K562 (cell line): Measurements from ENCODE around the gene MVB12B. TPM values are rescaled to one million over a fixed set of nuclear protein-coding genes. Genes with fewer than 3 reads are reported as not detected.

Experiments
- ATAC-seq: fragments of 200-7000 bp; cut with Tn5 transposase; 3 replicates; pipeline ENCODE4 v1.9.1; 2020; ENCODE audit warnings: moderate library complexity
- BruUV-seq: library from RNA; stranded (reverse); fragments of 400-500 nt; replicated peaks from 2 replicates; lab custom pipeline; 2021; lab: Mats Ljungman, UMichigan
- CTCF ChIA-PET: fragments of 300-600 bp; formaldehyde crosslinking; extraction: SDS; loops from one replicate; lab custom pipeline; 2021; ENCODE audit warnings: low intra/inter-chr PET ratio; lab: Yijun Ruan, JAX
- POLR2A ChIA-PET: fragments of 300-600, 350-650 bp; sonication (Branson Sonifier 250); formaldehyde crosslinking; extraction: SDS; loops from one replicate; lab custom pipeline; 2021; ENCODE audit warnings: antibody characterized with exemption, inconsistent platforms; lab: Yijun Ruan, JAX
- DNase-seq, 4 experiments: peaks; one replicate each; pipeline versions ENCODE4 v3.0.0 to v3.0.0-alpha.2; 2011 to 2018; ENCODE audit warnings: low spot score in 3 of 4, mixed read lengths in 3 of 4; ENCODE audit errors: extremely low read depth in 1 of 4
- FAIRE-seq: peaks from 2 replicates; lab custom pipeline; 2011; peaks lifted over from hg19 to GRCh38; lab: Jason Lieb, UNC
- H2AFZ ChIP-seq: 2 replicates; pipeline ENCODE4 v1.6.0; 2011; ENCODE audit warnings: low read depth, low read length, control low read depth, inconsistent platforms
- H3K27ac ChIP-seq: fragments of 200-600 bp; 3 replicates; pipeline ENCODE4 v1.8.0; 2011; ENCODE audit warnings: low read depth, mild to moderate bottlenecking, control low read depth, inconsistent platforms, low read length, moderate library complexity, mixed read lengths; ENCODE audit errors: extremely low read depth
- H3K27me3 ChIP-seq, 2 experiments: fragments of 300-600 bp in 1 of 2; 2 replicates in 1 of 2; 3 replicates in 1 of 2; pipeline versions ENCODE4 v1.6.0 to v1.8.0; 2011; ENCODE audit warnings: inconsistent platforms in 2 of 2, low read length in 2 of 2, mild to moderate bottlenecking in 1 of 2, mixed read lengths in 1 of 2, moderate library complexity in 1 of 2; ENCODE audit not compliant: control insufficient read depth in 2 of 2, insufficient read depth in 2 of 2
- H3K36me3 ChIP-seq: fragments of 300-600 bp; 3 replicates; pipeline ENCODE4 v1.8.0; 2011; ENCODE audit warnings: mild to moderate bottlenecking, low read length, inconsistent platforms; ENCODE audit not compliant: control insufficient read depth, insufficient read depth
- H3K4me1 ChIP-seq, 2 experiments: fragments of 200-600 bp in 1 of 2; replicated peaks in 1 of 2; 2 replicates in 1 of 2; 3 replicates in 1 of 2; pipeline versions ENCODE4 v1.5.1 to v1.8.0; 2011; ENCODE audit warnings: inconsistent platforms in 2 of 2, low read length in 2 of 2, mild to moderate bottlenecking in 1 of 2, mixed read lengths in 1 of 2, moderate library complexity in 1 of 2; ENCODE audit not compliant: control insufficient read depth in 2 of 2, insufficient read depth in 2 of 2
- H3K4me2 ChIP-seq: 2 replicates; pipeline ENCODE4 v1.6.1; 2011; ENCODE audit warnings: low read length, control low read depth, inconsistent platforms, mixed read lengths; ENCODE audit not compliant: insufficient read depth
- H3K4me3 ChIP-seq: fragments of 200-600 bp; sonication (generic), shearing (Covaris generic); 2 replicates; pipeline ENCODE4 v1.5.1; 2016; ENCODE audit warnings: control low read depth, inconsistent platforms
- H3K79me2 ChIP-seq: fragments of 200-600 bp; 3 replicates; pipeline ENCODE4 v1.8.0; 2011; ENCODE audit warnings: low read length, inconsistent platforms; ENCODE audit not compliant: control insufficient read depth, insufficient read depth
- H3K9ac ChIP-seq, 2 experiments: 2 replicates each; pipeline versions ENCODE4 v1.6.0 to v1.6.1; 2011; ENCODE audit warnings: low read depth in 2 of 2, low read length in 2 of 2, control low read depth in 1 of 2, inconsistent platforms in 1 of 2, mild to moderate bottlenecking in 1 of 2, mixed read lengths in 1 of 2; ENCODE audit not compliant: insufficient read depth in 1 of 2
- H3K9me1 ChIP-seq: one replicate; pipeline ENCODE4 v1.6.0; 2011; ENCODE audit warnings: inconsistent platforms, mild to moderate bottlenecking, low read length, moderate library complexity; ENCODE audit not compliant: control insufficient read depth, insufficient read depth
- H3K9me3 ChIP-seq: replicated peaks from 2 replicates; pipeline ENCODE4 v1.5.1; 2011; ENCODE audit warnings: low read depth, low read length, inconsistent platforms; ENCODE audit not compliant: control insufficient read depth, insufficient read depth
- H4K20me1 ChIP-seq: replicated peaks from 2 replicates; pipeline ENCODE4 v1.6.1; 2011; ENCODE audit warnings: low read length, inconsistent platforms, mixed read lengths; ENCODE audit not compliant: control insufficient read depth, insufficient read depth
- CC2D1A ChIP-seq: fragments of 450-650 bp; IDR thresholded peaks from 2 replicates; pipeline ENCODE4 v1.6.1; 2017; ENCODE audit warnings: mild to moderate bottlenecking
- KDM1A ChIP-seq, 2 experiments: fragments of 450-650 bp; IDR thresholded peaks; 2 replicates each; pipeline ENCODE4 v1.6.1; 2016; ENCODE audit warnings: mild to moderate bottlenecking in 2 of 2
- MAFF ChIP-seq: IDR thresholded peaks from 2 replicates; pipeline ENCODE4 v1.6.1; 2012; ENCODE audit warnings: low read length, improper control_type of control experiment
- MEIS2 ChIP-seq: fragments of 450-650 bp; IDR thresholded peaks from 2 replicates; pipeline ENCODE4 v1.6.1; 2014; ENCODE audit warnings: mild to moderate bottlenecking; ENCODE audit not compliant: partially characterized antibody
- MLLT1 ChIP-seq, 2 experiments: fragments of 450-650 bp; IDR thresholded peaks; 2 replicates each; pipeline ENCODE4 v1.6.1; 2016
- MTA1 ChIP-seq: fragments of 450-650 bp; IDR thresholded peaks from 2 replicates; pipeline ENCODE4 v1.6.1; 2017; ENCODE audit warnings: borderline replicate concordance
- SETDB1 ChIP-seq: IDR thresholded peaks from one replicate; pipeline ENCODE4 v1.6.1; 2012; ENCODE audit warnings: low read length, control low read depth, inconsistent platforms
- SMC3 ChIP-seq: conservative IDR thresholded peaks from 2 replicates; pipeline ENCODE4 v1.6.1; 2011; ENCODE audit warnings: low read depth, low read length, improper control_type of control experiment; ENCODE audit not compliant: insufficient read depth
- STAG1 ChIP-seq: sonication (generic); formaldehyde crosslinking; IDR thresholded peaks from 2 replicates; pipeline ENCODE4 v1.5.0; 2020; ENCODE audit warnings: missing genetic modification reagents, borderline replicate concordance
- TEAD4 ChIP-seq, 2 experiments: sonication (generic) in 1 of 2; formaldehyde crosslinking in 1 of 2; IDR thresholded peaks; 2 replicates each; pipeline versions ENCODE4 v1.6.1 to v1.8.0; 2012 to 2022; ENCODE audit warnings: borderline replicate concordance in 1 of 2, inconsistent platforms in 1 of 2, low read length in 1 of 2, mild to moderate bottlenecking in 1 of 2, missing genetic modification reagents in 1 of 2
- TFAP4 ChIP-seq: sonication (generic); formaldehyde crosslinking; IDR thresholded peaks from 2 replicates; pipeline ENCODE4 v1.8.0; 2022; ENCODE audit warnings: missing genetic modification reagents, mild to moderate bottlenecking, moderate library complexity, borderline replicate concordance
- THRAP3 ChIP-seq: fragments of 450-650 bp; IDR thresholded peaks from 2 replicates; pipeline ENCODE4 v1.6.1; 2016; ENCODE audit warnings: mild to moderate bottlenecking, inconsistent platforms, borderline replicate concordance
- USF1 ChIP-seq: sonication (generic); formaldehyde crosslinking; IDR thresholded peaks from 2 replicates; pipeline ENCODE4 v1.9.0; 2022; ENCODE audit warnings: mild to moderate bottlenecking, missing genetic modification reagents
- ZNF639 ChIP-seq, 2 experiments: fragments of 200-800 bp in 1 of 2; sonication (Bioruptor generic) in 1 of 2; sonication (generic) in 1 of 2; formaldehyde crosslinking in 1 of 2; IDR thresholded peaks in 1 of 2; conservative IDR thresholded peaks in 1 of 2; 2 replicates each; pipeline versions ENCODE4 v1.5.0 to v1.6.1; 2016 to 2020; ENCODE audit warnings: missing compliant biosample characterization in 1 of 2, missing genetic modification characterization in 1 of 2, missing genetic modification reagents in 1 of 2
- WGBS: fragments of 100-300 bp; shearing (Covaris generic); methylation state at CpG from one replicate; pipeline ENCODE4 v1.1.6; 2016; ENCODE audit warnings: low coverage, mixed read lengths; ENCODE audit not compliant: insufficient coverage; ENCODE audit errors: missing lambda C conversion rate; 5-methylcytosine and 5-hydroxymethylcytosine counted together
- in situ Hi-C: fragments of 300-500 bp; cut with MboI; formaldehyde crosslinking; loops from 4 replicates; pipeline ENCODE4 v1.15.0; 2018; ENCODE audit warnings: inconsistent platforms, mixed read lengths
- intact Hi-C: fragments of 100-400 bp; cut with micrococcal nuclease; formaldehyde crosslinking; loops from 2 replicates; pipeline ENCODE4 v1.14.2; 2022
- polyA plus RNA-seq, 8 experiments: library from polyadenylated mRNA; depleted of rRNA in 4 of 8; stranded (reverse) in 5 of 8; unstranded in 3 of 8; fragments of >200 nt; fragmentation: Nextera tagmentation in 2 of 8; fragmentation: Illumina TruSeq in 1 of 8; extraction: Ambion mirVana in 2 of 8; extraction: Trizol in 1 of 8; gene quantifications; 2 replicates each; pipeline versions ENCODE4 v1.2.1 to v1.2.3, GENCODE V29; 2011 to 2014; ENCODE audit warnings: inconsistent platforms in 1 of 8, missing spikeins in 1 of 8
- total RNA-seq, 7 experiments: library from RNA; depleted of rRNA in 6 of 7; stranded (reverse); fragments of >200 nt in 6 of 7; fragmentation: Illumina TruSeq in 2 of 7; extraction: Trizol in 2 of 7; gene quantifications; 2 replicates each; pipeline versions ENCODE4 v1.2.1 to v1.2.3, GENCODE V29; 2011 to 2021; ENCODE audit warnings: low replicate concordance in 1 of 7

MVB12B gene
- total and polyA plus RNA-seq, 9 of the 15 experiments (the other 6 are each of a cell fraction or from before 2014, with no cell fraction given): not detected

GRCh38 chr9:126397056-126397455, 70.4 kb downstream of the MVB12B start (continued):
- no peak for TF ChIP-seq MTA1

- POLR2A ChIA-PET: interaction anchor here (0.7 to 1.1 kb wide), 2 partner anchors 11 to 92 kb away, joined by 3 to 4 read pairs; no protein-coding TSS in a partner anchor
- DNase-seq: peak; percentile 72 to 83 (median 80)
- ATAC-seq: peak; percentile 98
- BruUV-seq: no TSS peak
- H3K36me3 ChIP-seq: no peaks in the 10 kb centered on the region
- no peaks in the 10 kb centered on the region; the same call in 1 of the 2 replicates for H3K9me3 ChIP-seq
- H3K4me3 ChIP-seq: no peak overlapping the region
- peaks cover 30% of the 10 kb centered on the region for H4K20me1 ChIP-seq
- H3K27me3 ChIP-seq: peaks cover 23 to 77% of the 10 kb centered on the region in 2 experiments; a peak in 4 of 5 replicates
- H3K9me1 ChIP-seq: no peaks in the 10 kb centered on the region
- in situ Hi-C loops: loop anchor here (10.0 kb wide), 1 partner anchor 994 kb away; no protein-coding TSS in a partner anchor
- H3K4me1 ChIP-seq: peaks cover 0 to 6% of the 10 kb centered on the region in 2 experiments; a peak in 1 of 5 replicates
- H3K27ac ChIP-seq: no peak overlapping the region
- peak; percentile 84 for FAIRE-seq
- no peak overlapping the region for H2AFZ ChIP-seq
- 4% methylated on average over 23 of the region's 25 CpGs for WGBS
- intact Hi-C loops: loop anchor here (5.0 kb wide), 2 partner anchors 96 to 991 kb away; no protein-coding TSS in a partner anchor
- no peaks in the 10 kb centered on the region for H3K79me2 ChIP-seq
- CTCF ChIA-PET: interaction anchor here (0.8 kb wide), 1 partner anchor 990 kb away, joined by 5 read pairs; no protein-coding TSS in a partner anchor
- H3K4me2 ChIP-seq: no peak overlapping the region
- no peak overlapping the region; a peak in 1 of 4 replicates for H3K9ac ChIP-seq
- no peak for TF ChIP-seq SETDB1
- TF ChIP-seq THRAP3: no peak
- no peak for TF ChIP-seq KDM1A (IDR thresholded peaks at IDR 0.05)
- TF ChIP-seq CC2D1A: peak; percentile 33; the same call in 1 of the 2 replicates
- peak; percentile 25; the same call in 1 of the 2 replicates for TF ChIP-seq TFAP4
- no peak for TF ChIP-seq MEIS2
- 0 out of 2 replicates have a peak, but pooled peaks have one; percentile 22 for TF ChIP-seq TEAD4 (IDR thresholded peaks at IDR 0.05; ENCODE audit: low read length)
- TF ChIP-seq TEAD4 (CRISPR knock-in tag; IDR thresholded peaks at IDR 0.05; ENCODE audit: borderline replicate concordance): no peak
- TF ChIP-seq USF1 (CRISPR knock-in tag): no peak
- no peak for TF ChIP-seq MAFF
- no peak for TF ChIP-seq MLLT1 (IDR thresholded peaks at IDR 0.05)
- TF ChIP-seq STAG1 (CRISPR knock-in tag): peak; percentile 75; the same call in 1 of the 2 replicates
- no peak for TF ChIP-seq ZNF639 (CRISPR knock-in tag; conservative IDR thresholded peaks at IDR 0.05 in 1 of 2, IDR thresholded peaks at IDR 0.05 in 1 of 2)
- peak; percentile 75; the same call in 1 of the 2 replicates for TF ChIP-seq SMC3
Measured at GRCh38 chr9:126398403-126399058, 71.9 kb downstream of the MVB12B start.
